HepG2 (cell line): Measurements from ENCODE around the gene TUBA4B. TPM values are rescaled to one million over a fixed set of nuclear protein-coding genes. Genes with fewer than 3 reads are reported as not detected.

Source experiments
- CHD4 ChIP-seq: fragments of 200-600 bp; sonication (generic); IDR thresholded peaks from 2 replicates; pipeline ENCODE4 v1.7.0; 2017; ENCODE audit warnings: mild to moderate bottlenecking, low read length, borderline replicate concordance
- HNRNPK ChIP-seq: fragments of 200-400 bp; formaldehyde crosslinking; IDR thresholded peaks from 2 replicates; pipeline ENCODE4 v1.6.1; 2018; ENCODE audit warnings: low read length, low read depth, moderate library complexity, mild to moderate bottlenecking; ENCODE audit not compliant: poor library complexity, severe bottlenecking
- MEIS2 ChIP-seq: sonication (generic); formaldehyde crosslinking; IDR thresholded peaks from 2 replicates; pipeline ENCODE4 v1.9.0; 2021; ENCODE audit warnings: mild to moderate bottlenecking, missing genetic modification reagents
- MTF1 ChIP-seq: sonication (generic); formaldehyde crosslinking; IDR thresholded peaks from 2 replicates; pipeline ENCODE4 v1.5.0; 2020; ENCODE audit warnings: missing genetic modification reagents
- NFKBIZ ChIP-seq: IDR thresholded peaks from 2 replicates; pipeline ENCODE4 v1.6.1; 2018; ENCODE audit warnings: missing genetic modification reagents, missing compliant biosample characterization
- RARG ChIP-seq: sonication (generic); formaldehyde crosslinking; IDR thresholded peaks from 2 replicates; pipeline ENCODE4 v1.4.0; 2020; ENCODE audit warnings: low read depth, mild to moderate bottlenecking, missing genetic modification reagents
- SMAD3 ChIP-seq: sonication (generic); formaldehyde crosslinking; IDR thresholded peaks from 2 replicates; pipeline ENCODE4 v1.4.0; 2020; ENCODE audit warnings: missing genetic modification reagents
- SNAPC2 ChIP-seq: sonication (generic); formaldehyde crosslinking; IDR thresholded peaks from 2 replicates; pipeline ENCODE4 v1.8.1; 2022; ENCODE audit warnings: mild to moderate bottlenecking, missing genetic modification reagents
- SP140L ChIP-seq: sonication (generic); formaldehyde crosslinking; IDR thresholded peaks from 2 replicates; pipeline ENCODE4 v1.4.0; 2020; ENCODE audit warnings: missing genetic modification reagents, borderline replicate concordance
- THYN1 ChIP-seq: sonication (generic); formaldehyde crosslinking; IDR thresholded peaks from 2 replicates; pipeline ENCODE4 v1.8.1; 2023; ENCODE audit warnings: low read depth, mild to moderate bottlenecking, moderate library complexity, missing genetic modification reagents, borderline replicate concordance
- TRIM24 ChIP-seq: sonication (generic); formaldehyde crosslinking; IDR thresholded peaks from 2 replicates; pipeline ENCODE4 v1.8.0; 2022; ENCODE audit warnings: mild to moderate bottlenecking, missing genetic modification reagents
- WIZ ChIP-seq: sonication (generic); formaldehyde crosslinking; IDR thresholded peaks from 2 replicates; pipeline ENCODE4 v1.5.1; 2020; ENCODE audit warnings: mild to moderate bottlenecking, missing genetic modification reagents
- ZBTB7B ChIP-seq: sonication (generic); formaldehyde crosslinking; IDR thresholded peaks from 2 replicates; pipeline ENCODE4 v1.4.0; 2020; ENCODE audit warnings: missing genetic modification reagents
- ZFY ChIP-seq: sonication (generic); formaldehyde crosslinking; IDR thresholded peaks from 2 replicates; pipeline ENCODE4 v1.4.0; 2020; ENCODE audit warnings: missing genetic modification reagents
- ZNF672 ChIP-seq: sonication (generic); formaldehyde crosslinking; IDR thresholded peaks from 2 replicates; pipeline ENCODE4 v1.8.1; 2022; ENCODE audit warnings: missing genetic modification reagents
- polyA plus RNA-seq, 8 experiments: library from polyadenylated mRNA; depleted of rRNA in 3 of 8; stranded (reverse) in 7 of 8; unstranded in 1 of 8; fragments of >200 nt; fragmentation: Illumina TruSeq in 4 of 8; extraction: Trizol in 4 of 8; gene quantifications; 2 replicates each; pipeline versions ENCODE4 v1.2.1 to v1.2.3, GENCODE V29; 2011 to 2016; ENCODE audit warnings: low read depth in 4 of 8, missing spikeins in 1 of 8, mixed read lengths in 1 of 8; ENCODE audit not compliant: insufficient read depth in 1 of 8
- total RNA-seq, 5 experiments: library from RNA; depleted of rRNA; stranded (reverse); fragments of >200 nt; fragmentation: Illumina TruSeq; extraction: Trizol; gene quantifications; 2 replicates each; pipeline ENCODE4 v1.2.3, GENCODE V29; 2016; ENCODE audit warnings: low read depth in 1 of 5
- TF ChIP-seq, protein P1 (sequence below): sonication (generic); formaldehyde crosslinking; IDR thresholded peaks from 2 replicates; pipeline ENCODE4 v1.4.0; 2020; ENCODE audit warnings: missing genetic modification reagents
- TF ChIP-seq, protein P2 (sequence below): IDR thresholded peaks from 2 replicates; pipeline ENCODE4 v1.6.1; 2016; ENCODE audit warnings: low read depth
- TF ChIP-seq, protein P3 (sequence below): sonication (generic); formaldehyde crosslinking; IDR thresholded peaks from 2 replicates; pipeline ENCODE4 v1.4.0; 2020; ENCODE audit warnings: mild to moderate bottlenecking, missing genetic modification reagents
- TF ChIP-seq, protein P4 (sequence below): sonication (generic); formaldehyde crosslinking; IDR thresholded peaks from 2 replicates; pipeline ENCODE4 v1.9.0; 2021; ENCODE audit warnings: missing genetic modification reagents, borderline replicate concordance
- TF ChIP-seq, protein P5 (sequence below): sonication (generic); formaldehyde crosslinking; IDR thresholded peaks from 2 replicates; pipeline ENCODE4 v1.5.0; 2020; ENCODE audit warnings: mild to moderate bottlenecking, missing genetic modification reagents
- TF ChIP-seq, protein P6 (sequence below): sonication (generic); formaldehyde crosslinking; conservative IDR thresholded peaks from 2 replicates; pipeline ENCODE4 v1.4.0; 2020; ENCODE audit warnings: missing genetic modification reagents

The TUBA4B gene
- total and polyA plus RNA-seq, 2 of the 13 experiments (the other 11 are each of a cell fraction or from before 2014, with no cell fraction given), result 0.18 to 0.22 TPM

DNA sequence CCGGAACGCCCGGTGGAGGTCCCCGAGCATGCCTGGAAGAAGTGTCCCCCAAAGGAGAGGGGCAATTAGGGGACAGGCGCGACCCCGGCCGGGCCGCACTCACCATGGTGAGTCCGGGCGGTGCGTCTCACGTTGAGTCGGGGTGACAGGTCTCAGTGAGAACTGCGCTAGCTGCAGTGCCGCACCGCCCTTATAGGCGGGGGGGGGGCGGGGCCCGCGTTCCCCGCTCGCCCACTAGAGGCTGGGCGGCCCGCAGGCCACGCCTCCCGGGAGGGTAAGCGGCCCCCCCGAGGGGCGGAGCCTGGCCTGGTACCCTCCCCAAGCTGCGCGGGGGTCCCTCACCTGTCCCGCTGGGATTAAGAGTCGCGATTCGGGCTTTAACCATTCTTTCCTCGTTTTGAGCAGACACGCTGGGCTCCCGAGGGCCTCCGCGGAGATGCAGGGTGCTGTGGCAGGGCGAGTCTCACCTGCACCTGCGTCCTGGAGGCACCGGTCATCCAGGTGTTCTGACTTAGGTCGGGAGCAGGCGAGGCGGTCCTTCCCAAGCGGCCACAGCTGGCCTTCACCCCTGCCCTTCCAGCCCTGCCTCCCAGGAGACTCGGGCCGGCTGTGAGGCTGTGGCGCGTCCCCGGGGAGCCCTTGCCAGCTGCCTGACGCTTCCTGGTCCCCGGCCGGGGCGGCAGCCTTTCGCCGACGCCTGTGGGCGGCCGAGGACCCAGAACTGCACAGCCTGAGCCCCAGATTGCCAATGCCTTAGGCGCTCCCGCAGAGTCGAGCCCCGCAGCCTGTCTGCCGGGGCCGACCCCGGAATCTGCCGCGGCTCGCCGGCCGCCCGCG lies 928 bp downstream of the TUBA4B start, which contains the start of gene TUBA4A (continued):
- TF ChIP-seq, protein P1, sequence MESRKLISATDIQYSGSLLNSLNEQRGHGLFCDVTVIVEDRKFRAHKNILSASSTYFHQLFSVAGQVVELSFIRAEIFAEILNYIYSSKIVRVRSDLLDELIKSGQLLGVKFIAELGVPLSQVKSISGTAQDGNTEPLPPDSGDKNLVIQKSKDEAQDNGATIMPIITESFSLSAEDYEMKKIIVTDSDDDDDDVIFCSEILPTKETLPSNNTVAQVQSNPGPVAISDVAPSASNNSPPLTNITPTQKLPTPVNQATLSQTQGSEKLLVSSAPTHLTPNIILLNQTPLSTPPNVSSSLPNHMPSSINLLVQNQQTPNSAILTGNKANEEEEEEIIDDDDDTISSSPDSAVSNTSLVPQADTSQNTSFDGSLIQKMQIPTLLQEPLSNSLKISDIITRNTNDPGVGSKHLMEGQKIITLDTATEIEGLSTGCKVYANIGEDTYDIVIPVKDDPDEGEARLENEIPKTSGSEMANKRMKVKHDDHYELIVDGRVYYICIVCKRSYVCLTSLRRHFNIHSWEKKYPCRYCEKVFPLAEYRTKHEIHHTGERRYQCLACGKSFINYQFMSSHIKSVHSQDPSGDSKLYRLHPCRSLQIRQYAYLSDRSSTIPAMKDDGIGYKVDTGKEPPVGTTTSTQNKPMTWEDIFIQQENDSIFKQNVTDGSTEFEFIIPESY (CRISPR knock-in tag), result no peak
- TF ChIP-seq ZBTB7B (CRISPR knock-in tag) (peak; percentile 60), SNAPC2 (peak; percentile 38; the same call in 1 of the 2 replicates), HNRNPK (no peak), CHD4 (no peak), THYN1 (CRISPR knock-in tag) (no peak), SMAD3 (CRISPR knock-in tag) (peak; percentile 38; the same call in 1 of the 2 replicates), RARG (CRISPR knock-in tag) (no peak), TRIM24 (CRISPR knock-in tag) (no peak), MTF1 (CRISPR knock-in tag) (no peak), NFKBIZ (CRISPR knock-in tag) (peak; percentile 21; the same call in 1 of the 2 replicates), WIZ (CRISPR knock-in tag) (no peak), ZFY (CRISPR knock-in tag) (peak; percentile 57), SP140L (CRISPR knock-in tag) (no peak), ZNF672 (no peak), MEIS2 (peak; percentile 52; the same call in 1 of the 2 replicates)
- TF ChIP-seq, protein P2, sequence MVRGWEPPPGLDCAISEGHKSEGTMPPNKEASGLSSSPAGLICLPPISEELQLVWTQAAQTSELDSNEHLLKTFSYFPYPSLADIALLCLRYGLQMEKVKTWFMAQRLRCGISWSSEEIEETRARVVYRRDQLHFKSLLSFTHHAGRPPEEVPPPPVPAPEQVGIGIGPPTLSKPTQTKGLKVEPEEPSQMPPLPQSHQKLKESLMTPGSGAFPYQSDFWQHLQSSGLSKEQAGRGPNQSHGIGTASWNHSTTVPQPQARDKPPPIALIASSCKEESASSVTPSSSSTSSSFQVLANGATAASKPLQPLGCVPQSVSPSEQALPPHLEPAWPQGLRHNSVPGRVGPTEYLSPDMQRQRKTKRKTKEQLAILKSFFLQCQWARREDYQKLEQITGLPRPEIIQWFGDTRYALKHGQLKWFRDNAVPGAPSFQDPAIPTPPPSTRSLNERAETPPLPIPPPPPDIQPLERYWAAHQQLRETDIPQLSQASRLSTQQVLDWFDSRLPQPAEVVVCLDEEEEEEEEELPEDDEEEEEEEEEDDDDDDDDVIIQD, result no peak
- TF ChIP-seq, protein P3, sequence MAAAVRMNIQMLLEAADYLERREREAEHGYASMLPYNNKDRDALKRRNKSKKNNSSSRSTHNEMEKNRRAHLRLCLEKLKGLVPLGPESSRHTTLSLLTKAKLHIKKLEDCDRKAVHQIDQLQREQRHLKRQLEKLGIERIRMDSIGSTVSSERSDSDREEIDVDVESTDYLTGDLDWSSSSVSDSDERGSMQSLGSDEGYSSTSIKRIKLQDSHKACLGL (CRISPR knock-in tag), result no peak; the same call in 1 of the 2 replicates
- TF ChIP-seq, protein P4, sequence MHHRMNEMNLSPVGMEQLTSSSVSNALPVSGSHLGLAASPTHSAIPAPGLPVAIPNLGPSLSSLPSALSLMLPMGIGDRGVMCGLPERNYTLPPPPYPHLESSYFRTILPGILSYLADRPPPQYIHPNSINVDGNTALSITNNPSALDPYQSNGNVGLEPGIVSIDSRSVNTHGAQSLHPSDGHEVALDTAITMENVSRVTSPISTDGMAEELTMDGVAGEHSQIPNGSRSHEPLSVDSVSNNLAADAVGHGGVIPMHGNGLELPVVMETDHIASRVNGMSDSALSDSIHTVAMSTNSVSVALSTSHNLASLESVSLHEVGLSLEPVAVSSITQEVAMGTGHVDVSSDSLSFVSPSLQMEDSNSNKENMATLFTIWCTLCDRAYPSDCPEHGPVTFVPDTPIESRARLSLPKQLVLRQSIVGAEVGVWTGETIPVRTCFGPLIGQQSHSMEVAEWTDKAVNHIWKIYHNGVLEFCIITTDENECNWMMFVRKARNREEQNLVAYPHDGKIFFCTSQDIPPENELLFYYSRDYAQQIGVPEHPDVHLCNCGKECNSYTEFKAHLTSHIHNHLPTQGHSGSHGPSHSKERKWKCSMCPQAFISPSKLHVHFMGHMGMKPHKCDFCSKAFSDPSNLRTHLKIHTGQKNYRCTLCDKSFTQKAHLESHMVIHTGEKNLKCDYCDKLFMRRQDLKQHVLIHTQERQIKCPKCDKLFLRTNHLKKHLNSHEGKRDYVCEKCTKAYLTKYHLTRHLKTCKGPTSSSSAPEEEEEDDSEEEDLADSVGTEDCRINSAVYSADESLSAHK (CRISPR knock-in tag), result no peak
- TF ChIP-seq, protein P5, sequence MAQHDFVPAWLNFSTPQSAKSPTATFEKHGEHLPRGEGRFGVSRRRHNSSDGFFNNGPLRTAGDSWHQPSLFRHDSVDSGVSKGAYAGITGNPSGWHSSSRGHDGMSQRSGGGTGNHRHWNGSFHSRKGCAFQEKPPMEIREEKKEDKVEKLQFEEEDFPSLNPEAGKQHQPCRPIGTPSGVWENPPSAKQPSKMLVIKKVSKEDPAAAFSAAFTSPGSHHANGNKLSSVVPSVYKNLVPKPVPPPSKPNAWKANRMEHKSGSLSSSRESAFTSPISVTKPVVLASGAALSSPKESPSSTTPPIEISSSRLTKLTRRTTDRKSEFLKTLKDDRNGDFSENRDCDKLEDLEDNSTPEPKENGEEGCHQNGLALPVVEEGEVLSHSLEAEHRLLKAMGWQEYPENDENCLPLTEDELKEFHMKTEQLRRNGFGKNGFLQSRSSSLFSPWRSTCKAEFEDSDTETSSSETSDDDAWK (CRISPR knock-in tag), result no peak
- TF ChIP-seq, protein P6, sequence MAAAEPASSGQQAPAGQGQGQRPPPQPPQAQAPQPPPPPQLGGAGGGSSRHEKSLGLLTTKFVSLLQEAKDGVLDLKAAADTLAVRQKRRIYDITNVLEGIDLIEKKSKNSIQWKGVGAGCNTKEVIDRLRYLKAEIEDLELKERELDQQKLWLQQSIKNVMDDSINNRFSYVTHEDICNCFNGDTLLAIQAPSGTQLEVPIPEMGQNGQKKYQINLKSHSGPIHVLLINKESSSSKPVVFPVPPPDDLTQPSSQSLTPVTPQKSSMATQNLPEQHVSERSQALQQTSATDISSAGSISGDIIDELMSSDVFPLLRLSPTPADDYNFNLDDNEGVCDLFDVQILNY (CRISPR knock-in tag), result no peak
